ENCODE measurements around the gene MIAT. TPM values are rescaled to one million over a fixed set of nuclear protein-coding genes. Genes with fewer than 3 reads are reported as not detected.

MIAT gene
- total and polyA plus RNA-seq, 8 donors, result under 0.01 to 29.8 (median 0.41) TPM

DNA sequence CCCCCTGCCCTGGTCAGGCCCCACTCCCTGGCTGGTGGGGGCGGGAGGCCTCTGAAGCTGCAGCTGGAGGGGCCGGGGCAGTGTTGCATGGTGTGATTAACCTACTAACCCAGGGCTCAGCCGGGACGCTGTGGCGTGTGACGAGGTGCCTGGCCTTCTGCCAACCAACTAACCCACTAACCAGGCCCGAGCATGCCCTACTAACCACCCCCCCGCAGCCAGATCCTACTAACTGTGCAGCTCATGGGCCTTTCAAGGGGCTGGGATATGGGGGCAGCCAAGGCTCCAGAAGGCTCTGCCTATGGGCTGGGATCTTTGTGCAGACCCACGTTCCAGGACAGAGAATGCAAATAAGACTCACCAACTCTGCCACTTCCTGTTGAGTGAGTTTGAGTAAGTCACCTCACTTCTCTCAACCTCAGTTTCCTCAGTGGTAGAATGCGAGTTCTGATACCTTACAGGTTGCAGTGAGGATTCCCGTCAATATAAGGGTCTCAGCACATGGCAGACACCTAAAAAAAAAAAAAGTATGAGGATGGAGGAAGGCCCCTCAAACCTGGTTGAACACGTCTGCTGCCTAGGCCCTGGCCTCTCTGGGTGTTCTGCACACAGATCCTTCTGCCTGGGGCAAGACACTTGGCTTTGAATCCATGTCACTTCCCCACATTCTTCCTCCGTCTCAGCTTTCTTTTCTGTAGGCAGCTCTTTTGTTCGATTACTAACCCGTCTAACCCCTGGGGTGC, 14.1 kb downstream of the MIAT start:
- H3K27ac ChIP-seq, result peak overlapping the region; percentile 76 to 97 (median 95)
- DNase-seq, result peak; percentile 37 to 55
- peaks cover 0 to 18% (median 0%) of the 10 kb centered on the region in 3 donors for H3K27me3 ChIP-seq
- TF ChIP-seq, protein P1, sequence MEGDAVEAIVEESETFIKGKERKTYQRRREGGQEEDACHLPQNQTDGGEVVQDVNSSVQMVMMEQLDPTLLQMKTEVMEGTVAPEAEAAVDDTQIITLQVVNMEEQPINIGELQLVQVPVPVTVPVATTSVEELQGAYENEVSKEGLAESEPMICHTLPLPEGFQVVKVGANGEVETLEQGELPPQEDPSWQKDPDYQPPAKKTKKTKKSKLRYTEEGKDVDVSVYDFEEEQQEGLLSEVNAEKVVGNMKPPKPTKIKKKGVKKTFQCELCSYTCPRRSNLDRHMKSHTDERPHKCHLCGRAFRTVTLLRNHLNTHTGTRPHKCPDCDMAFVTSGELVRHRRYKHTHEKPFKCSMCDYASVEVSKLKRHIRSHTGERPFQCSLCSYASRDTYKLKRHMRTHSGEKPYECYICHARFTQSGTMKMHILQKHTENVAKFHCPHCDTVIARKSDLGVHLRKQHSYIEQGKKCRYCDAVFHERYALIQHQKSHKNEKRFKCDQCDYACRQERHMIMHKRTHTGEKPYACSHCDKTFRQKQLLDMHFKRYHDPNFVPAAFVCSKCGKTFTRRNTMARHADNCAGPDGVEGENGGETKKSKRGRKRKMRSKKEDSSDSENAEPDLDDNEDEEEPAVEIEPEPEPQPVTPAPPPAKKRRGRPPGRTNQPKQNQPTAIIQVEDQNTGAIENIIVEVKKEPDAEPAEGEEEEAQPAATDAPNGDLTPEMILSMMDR (IDR thresholded peaks at IDR 0.05), result no peak
- TF ChIP-seq EP300 (IDR thresholded peaks at IDR 0.05), result no peak
- TF ChIP-seq POLR2AphosphoS5 (IDR thresholded peaks at IDR 0.05), result no peak
- TF ChIP-seq POLR2A (IDR thresholded peaks at IDR 0.05), result no peak
- no peaks in the 10 kb centered on the region for H3K9me3 ChIP-seq
- intact Hi-C loops (cut with DNase I; ENCODE audit: low total_unique reads), result no loop called here
- peak overlapping the region in 1 of 4 donors; percentile 79 for H3K4me3 ChIP-seq
- WGBS, 5 donors, result 67 to 82% (median 77%) methylated on average over 15 of the region's 15 CpGs
- no peaks in the 10 kb centered on the region for H3K36me3 ChIP-seq
- H3K4me1 ChIP-seq, result peaks cover 22 to 49% (median 29%) of the 10 kb centered on the region in 4 donors

DNA sequence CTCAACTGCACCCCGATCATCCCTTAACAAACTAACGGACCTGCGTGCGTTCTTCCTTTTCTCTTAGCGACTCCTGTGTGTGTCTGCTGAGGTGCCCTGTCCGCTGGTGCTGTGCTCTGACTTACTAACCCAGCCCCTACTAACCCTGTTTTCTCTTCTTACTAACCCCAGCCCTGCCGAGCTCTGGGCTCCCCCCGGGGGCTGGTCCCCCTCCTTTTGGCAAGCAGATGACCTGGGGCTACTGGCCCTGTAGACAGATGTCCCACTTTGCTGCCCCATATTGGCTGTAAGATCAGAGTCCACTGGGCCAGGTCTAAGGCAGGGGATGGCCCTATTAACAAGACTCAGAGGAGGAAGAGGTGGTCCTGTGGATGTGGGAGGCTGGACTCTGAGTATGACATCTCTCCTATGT, 14.7 kb downstream of the MIAT start:
- WGBS, 5 donors, result 73 to 86% (median 79%) methylated on average over 8 of the region's 8 CpGs
- no peaks in the 10 kb centered on the region for H3K36me3 ChIP-seq
- peak overlapping the region; percentile 64 to 87 (median 78) for H3K4me3 ChIP-seq
- H3K27ac ChIP-seq, result peak overlapping the region; percentile 76 to 97 (median 95)
- no peak for DNase-seq
- H3K4me1 ChIP-seq, result peaks cover 22 to 49% (median 29%) of the 10 kb centered on the region in 4 donors
- H3K9me3 ChIP-seq, result no peaks in the 10 kb centered on the region
- TF ChIP-seq, protein P1 (IDR thresholded peaks at IDR 0.05), result no peak
- no peak for TF ChIP-seq POLR2AphosphoS5 (IDR thresholded peaks at IDR 0.05)
- TF ChIP-seq EP300 (IDR thresholded peaks at IDR 0.05), result no peak
- TF ChIP-seq POLR2A (IDR thresholded peaks at IDR 0.05), result no peak
- peaks cover 0 to 12% (median 0%) of the 10 kb centered on the region in 3 donors for H3K27me3 ChIP-seq
- intact Hi-C loops (cut with DNase I; ENCODE audit: low total_unique reads), result no loop called here

DNA sequence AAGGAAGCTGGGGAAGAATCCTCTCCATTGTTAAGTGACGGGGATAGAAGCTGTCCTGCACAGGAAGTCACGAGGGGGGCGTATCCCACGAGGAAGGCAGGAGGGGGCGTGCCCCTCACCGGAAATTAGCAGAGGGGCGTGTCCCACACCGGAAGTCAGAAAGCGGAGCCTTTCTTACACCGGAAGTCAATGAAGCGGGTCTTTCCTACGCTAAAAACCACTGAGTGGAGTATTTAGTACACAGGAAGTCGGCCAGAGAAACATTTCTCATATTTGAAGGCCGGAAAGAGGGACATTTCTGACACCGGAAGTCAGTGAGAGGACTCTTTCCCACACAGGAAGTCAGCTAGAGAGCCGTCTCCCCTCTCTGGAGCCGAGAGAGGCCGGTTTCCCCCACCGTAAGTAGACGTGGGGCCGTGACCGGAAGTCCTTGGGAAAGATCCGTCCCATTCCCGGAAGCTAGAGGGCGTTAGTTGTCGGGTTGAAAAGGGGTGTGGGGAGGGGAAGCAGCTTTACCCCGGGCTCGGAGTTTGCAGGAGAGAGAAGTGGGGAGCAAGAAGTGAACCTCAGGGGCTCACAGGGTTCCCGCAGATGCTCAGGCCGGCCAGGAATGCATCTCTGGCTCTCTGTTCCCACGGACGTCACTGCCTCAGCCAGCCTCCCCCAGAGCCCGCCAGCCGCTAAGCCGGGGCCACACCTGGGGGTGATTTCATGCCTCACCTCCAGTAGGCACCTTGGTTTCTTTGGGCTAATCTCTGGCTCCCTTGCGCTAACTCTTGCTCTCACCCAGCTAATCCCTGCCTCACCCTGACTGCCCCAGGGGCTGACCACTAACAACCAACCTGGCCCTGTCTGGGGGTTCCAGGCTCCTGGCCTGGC, 15.4 kb downstream of the MIAT start:
- DNase-seq, result peak; percentile 88 to 97
- no peak for TF ChIP-seq EP300 (IDR thresholded peaks at IDR 0.05)
- TF ChIP-seq, protein P1 (IDR thresholded peaks at IDR 0.05), result peak in 4 of 7 experiments; percentile 22 to 65 (median 42)
- no peak for TF ChIP-seq POLR2A (IDR thresholded peaks at IDR 0.05)
- TF ChIP-seq POLR2AphosphoS5 (IDR thresholded peaks at IDR 0.05), result peak; percentile 50 to 80 (median 59)
- H3K27ac ChIP-seq, result peak overlapping the region; percentile 76 to 97 (median 95)
- H3K27me3 ChIP-seq, result peaks cover 0 to 5% (median 0%) of the 10 kb centered on the region in 3 donors
- WGBS, 5 donors, result 0 to 1% (median 1%) methylated on average over 30 to 36 of the region's 36 CpGs
- H3K4me1 ChIP-seq, result peaks cover 22 to 49% (median 29%) of the 10 kb centered on the region in 4 donors
- H3K4me3 ChIP-seq, result peak overlapping the region; percentile 64 to 87 (median 78)
- intact Hi-C loops (cut with DNase I; ENCODE audit: low total_unique reads), result no loop called here
- no peaks in the 10 kb centered on the region for H3K9me3 ChIP-seq
- H3K36me3 ChIP-seq, result no peaks in the 10 kb centered on the region

DNA sequence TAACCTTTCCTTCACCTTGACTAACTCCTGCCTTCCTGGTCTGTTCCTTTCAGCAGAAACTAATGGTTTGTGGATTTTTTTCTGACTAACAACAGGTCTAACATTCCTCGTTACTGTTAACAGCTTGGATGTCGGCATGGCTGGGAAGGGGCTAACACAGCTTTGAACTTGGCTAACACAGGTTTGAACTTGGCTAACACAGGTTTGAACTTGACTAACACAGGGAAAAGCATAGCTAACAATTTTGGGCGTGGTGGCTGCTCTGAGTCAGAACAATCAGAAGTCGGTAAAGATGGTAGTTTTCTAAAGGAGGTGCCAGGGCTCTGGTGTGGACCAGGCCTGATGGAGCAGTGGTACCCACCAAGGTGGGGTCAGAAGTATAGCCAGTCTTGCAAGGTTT, 16.1 kb downstream of the MIAT start:
- no peaks in the 10 kb centered on the region for H3K27me3 ChIP-seq
- peak in 1 of 2 donors; percentile 56 for DNase-seq
- 15 to 42% (median 24%) methylated on average over 4 of the region's 4 CpGs for WGBS, 5 donors
- TF ChIP-seq, protein P1 (IDR thresholded peaks at IDR 0.05), result no peak
- H3K4me1 ChIP-seq, result peaks cover 22 to 55% (median 29%) of the 10 kb centered on the region in 4 donors
- peak overlapping the region; percentile 76 to 97 (median 95) for H3K27ac ChIP-seq
- no peaks in the 10 kb centered on the region for H3K9me3 ChIP-seq
- intact Hi-C loops (cut with DNase I; ENCODE audit: low total_unique reads), result no loop called here
- peak overlapping the region; percentile 64 to 87 (median 78) for H3K4me3 ChIP-seq
- no peaks in the 10 kb centered on the region for H3K36me3 ChIP-seq
